ENCODE data around the gene FAF1.
"Not testable (repeated sequence)": the region's sequence is repeated elsewhere in the genome, so short reads cannot be mapped to it uniquely, and the experiment has no call there.

Gene FAF1

GRCh38 chr1:50936321-50936720 lies 23.7 kb downstream of the FAF1 start:
- no peak for TF ChIP-seq CTCF (conservative IDR thresholded peaks at IDR 0.05; ENCODE audit: low read length)
- H3K4me3 ChIP-seq (ENCODE audit: low read length) = no peak overlapping the region
- DNase-seq (ENCODE audit: low read depth) = peak; percentile 16

DNA sequence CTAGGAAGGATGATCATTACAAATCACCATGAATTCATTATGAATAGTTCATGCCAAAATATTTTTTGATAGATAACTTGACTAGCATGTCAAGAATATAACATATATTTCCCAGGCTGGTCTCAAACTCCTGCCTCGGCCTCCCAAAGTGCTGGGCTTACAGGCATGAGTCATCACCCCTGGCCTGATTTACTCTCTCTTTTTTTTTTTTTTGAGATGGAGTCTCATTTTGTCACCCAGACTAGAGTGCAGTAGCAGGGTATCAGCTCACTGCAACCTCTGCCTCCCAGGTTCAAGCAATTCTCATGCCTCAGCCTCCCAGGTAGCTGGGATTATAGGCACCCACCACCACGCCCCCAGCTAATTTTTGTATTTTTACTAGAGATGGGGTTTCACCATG lies 24.8 kb downstream of the FAF1 start:
- not testable (repeated sequence) for H3K4me3 ChIP-seq (ENCODE audit: low read length); DNase-seq (ENCODE audit: low read depth)

- DNase-seq (ENCODE audit: low read depth) = no peak
- H3K4me3 ChIP-seq (ENCODE audit: low read length) = no peak overlapping the region
- no peak for TF ChIP-seq CTCF (conservative IDR thresholded peaks at IDR 0.05; ENCODE audit: low read length)
Observed at GRCh38 chr1:50934838-50935237, 25.2 kb downstream of the FAF1 start.

DNA sequence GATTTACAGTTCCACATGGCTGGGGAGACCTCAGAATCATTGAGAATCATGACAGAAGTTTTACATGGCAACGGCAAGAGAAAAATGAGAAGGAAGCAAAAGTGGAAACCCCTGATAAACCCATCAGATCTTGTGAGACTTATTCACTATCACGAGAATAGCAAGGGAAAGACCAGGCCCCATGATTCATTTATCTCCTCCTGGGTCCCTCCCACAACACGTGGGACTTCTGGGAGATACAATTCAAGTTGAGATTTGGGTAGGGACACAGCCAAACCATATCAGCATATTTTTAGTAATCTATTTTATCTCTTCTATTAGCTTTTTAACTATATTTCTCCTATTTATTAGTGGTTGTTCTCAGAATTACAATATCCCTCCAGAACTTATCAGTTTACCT lies 26.3 kb downstream of the FAF1 start:
- not testable (repeated sequence) for DNase-seq (ENCODE audit: low read depth)

DNA sequence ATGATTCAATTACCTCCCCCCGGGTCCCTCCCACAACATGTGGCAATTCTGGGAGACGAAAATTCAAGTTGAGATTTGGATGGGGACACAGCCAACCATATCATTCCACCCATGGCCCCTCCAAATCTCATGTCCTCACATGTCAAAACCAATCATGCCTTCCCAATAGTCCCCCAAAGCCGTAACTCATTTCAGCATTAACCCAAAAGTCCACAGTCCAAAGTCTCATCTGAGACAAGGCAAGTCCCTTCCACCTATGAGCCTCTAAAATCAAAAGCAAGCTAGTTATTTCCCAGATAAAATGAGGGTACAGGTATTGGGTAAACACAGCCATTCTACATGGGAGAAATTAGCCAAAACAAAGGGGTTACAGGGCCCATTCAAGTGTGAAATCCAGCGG lies 28.0 kb downstream of the FAF1 start:
- not testable (repeated sequence) for H3K4me3 ChIP-seq (ENCODE audit: low read length); DNase-seq (ENCODE audit: low read depth)

More for the DNA sequence above, 26.3 kb downstream of the FAF1 start:
- not testable (repeated sequence) for H3K4me3 ChIP-seq (ENCODE audit: low read length)

DNA sequence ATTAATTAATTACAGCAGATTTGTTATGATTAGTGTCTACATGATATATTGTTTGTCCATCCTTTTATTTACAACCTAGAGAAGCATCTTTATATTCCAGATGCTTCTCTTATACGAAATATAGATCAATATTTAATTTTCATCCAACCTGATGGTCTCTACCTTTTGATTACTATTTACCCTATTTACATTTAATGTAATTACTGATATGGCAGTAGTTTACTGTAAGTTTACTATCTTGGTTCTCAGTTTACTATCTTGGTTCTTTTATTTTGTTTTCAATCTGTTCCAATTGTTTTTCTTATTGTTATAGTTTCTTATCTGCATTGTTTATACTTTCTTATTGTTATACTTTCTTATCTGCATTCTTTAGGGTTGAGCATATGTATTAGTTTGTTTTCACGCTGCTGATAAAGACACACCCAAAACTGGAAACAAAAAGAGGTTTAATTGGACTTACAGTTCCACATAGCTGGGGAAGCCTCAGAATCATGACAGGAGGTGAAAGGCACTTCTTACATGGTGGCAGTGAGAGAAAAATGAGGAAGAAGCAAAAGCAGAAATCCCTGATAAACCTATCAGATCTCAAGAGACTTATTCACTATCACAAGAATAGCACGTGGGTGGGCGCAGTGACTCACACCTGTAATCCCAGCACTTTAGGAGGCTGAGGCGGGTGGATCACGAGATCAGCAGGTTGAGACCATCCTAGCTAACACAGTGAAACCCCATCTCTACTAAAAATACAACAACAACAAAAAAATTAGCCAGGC lies 28.9 kb downstream of the FAF1 start:
- no peak overlapping the region for H3K4me3 ChIP-seq (ENCODE audit: low read length)
- no peak for TF ChIP-seq CTCF (conservative IDR thresholded peaks at IDR 0.05; ENCODE audit: low read length)
- DNase-seq (ENCODE audit: low read depth) = no peak

GRCh38 chr1:50930193-50930592 lies 29.9 kb downstream of the FAF1 start:
- no peak for DNase-seq (ENCODE audit: low read depth)
- no peak for TF ChIP-seq CTCF (conservative IDR thresholded peaks at IDR 0.05; ENCODE audit: low read length)
- H3K4me3 ChIP-seq (ENCODE audit: low read length) = no peak overlapping the region

- peak; percentile 56 for DNase-seq (ENCODE audit: low read depth)
- TF ChIP-seq CTCF (conservative IDR thresholded peaks at IDR 0.05; ENCODE audit: low read length) = peak; percentile 69
- no peak overlapping the region for H3K4me3 ChIP-seq (ENCODE audit: low read length)
Observed at GRCh38 chr1:50929376-50929958, 30.6 kb downstream of the FAF1 start.
